K562 (cell line): ENCODE measurements around the gene PHF20. TPM values are rescaled to one million over a fixed set of nuclear protein-coding genes. Genes with fewer than 3 reads are reported as not detected.
"Not testable (repeated sequence)": the region's sequence is repeated elsewhere in the genome, so short reads cannot be mapped to it uniquely, and the experiment has no call there.

Experiments used
- ATAC-seq: fragments of 200-7000 bp; cut with Tn5 transposase; 3 replicates; pipeline ENCODE4 v1.9.1; 2020; ENCODE audit warnings: moderate library complexity
- BruUV-seq: library from RNA; stranded (reverse); fragments of 400-500 nt; replicated peaks from 2 replicates; lab custom pipeline; 2021; lab: Mats Ljungman, UMichigan
- CTCF ChIA-PET: fragments of 300-600 bp; formaldehyde crosslinking; extraction: SDS; loops from one replicate; lab custom pipeline; 2021; ENCODE audit warnings: low intra/inter-chr PET ratio; lab: Yijun Ruan, JAX
- POLR2A ChIA-PET: fragments of 300-600, 350-650 bp; sonication (Branson Sonifier 250); formaldehyde crosslinking; extraction: SDS; loops from one replicate; lab custom pipeline; 2021; ENCODE audit warnings: antibody characterized with exemption, inconsistent platforms; lab: Yijun Ruan, JAX
- DNase-seq, 4 experiments: peaks; one replicate each; pipeline versions ENCODE4 v3.0.0 to v3.0.0-alpha.2; 2011 to 2018; ENCODE audit warnings: low spot score in 3 of 4, mixed read lengths in 3 of 4; ENCODE audit errors: extremely low read depth in 1 of 4
- FAIRE-seq: peaks from 2 replicates; lab custom pipeline; 2011; peaks lifted over from hg19 to GRCh38; lab: Jason Lieb, UNC
- H2AFZ ChIP-seq: 2 replicates; pipeline ENCODE4 v1.6.0; 2011; ENCODE audit warnings: low read depth, low read length, control low read depth, inconsistent platforms
- H3K27ac ChIP-seq: fragments of 200-600 bp; 3 replicates; pipeline ENCODE4 v1.8.0; 2011; ENCODE audit warnings: low read depth, mild to moderate bottlenecking, control low read depth, inconsistent platforms, low read length, moderate library complexity, mixed read lengths; ENCODE audit errors: extremely low read depth
- H3K27me3 ChIP-seq, 2 experiments: fragments of 300-600 bp in 1 of 2; 2 replicates in 1 of 2; 3 replicates in 1 of 2; pipeline versions ENCODE4 v1.6.0 to v1.8.0; 2011; ENCODE audit warnings: inconsistent platforms in 2 of 2, low read length in 2 of 2, mild to moderate bottlenecking in 1 of 2, mixed read lengths in 1 of 2, moderate library complexity in 1 of 2; ENCODE audit not compliant: control insufficient read depth in 2 of 2, insufficient read depth in 2 of 2
- H3K36me3 ChIP-seq: fragments of 300-600 bp; 3 replicates; pipeline ENCODE4 v1.8.0; 2011; ENCODE audit warnings: mild to moderate bottlenecking, low read length, inconsistent platforms; ENCODE audit not compliant: control insufficient read depth, insufficient read depth
- H3K4me1 ChIP-seq, 2 experiments: fragments of 200-600 bp in 1 of 2; replicated peaks in 1 of 2; 2 replicates in 1 of 2; 3 replicates in 1 of 2; pipeline versions ENCODE4 v1.5.1 to v1.8.0; 2011; ENCODE audit warnings: inconsistent platforms in 2 of 2, low read length in 2 of 2, mild to moderate bottlenecking in 1 of 2, mixed read lengths in 1 of 2, moderate library complexity in 1 of 2; ENCODE audit not compliant: control insufficient read depth in 2 of 2, insufficient read depth in 2 of 2
- H3K4me2 ChIP-seq: 2 replicates; pipeline ENCODE4 v1.6.1; 2011; ENCODE audit warnings: low read length, control low read depth, inconsistent platforms, mixed read lengths; ENCODE audit not compliant: insufficient read depth
- H3K4me3 ChIP-seq: fragments of 200-600 bp; sonication (generic), shearing (Covaris generic); 2 replicates; pipeline ENCODE4 v1.5.1; 2016; ENCODE audit warnings: control low read depth, inconsistent platforms
- H3K79me2 ChIP-seq: fragments of 200-600 bp; 3 replicates; pipeline ENCODE4 v1.8.0; 2011; ENCODE audit warnings: low read length, inconsistent platforms; ENCODE audit not compliant: control insufficient read depth, insufficient read depth
- H3K9ac ChIP-seq, 2 experiments: 2 replicates each; pipeline versions ENCODE4 v1.6.0 to v1.6.1; 2011; ENCODE audit warnings: low read depth in 2 of 2, low read length in 2 of 2, control low read depth in 1 of 2, inconsistent platforms in 1 of 2, mild to moderate bottlenecking in 1 of 2, mixed read lengths in 1 of 2; ENCODE audit not compliant: insufficient read depth in 1 of 2
- H3K9me1 ChIP-seq: one replicate; pipeline ENCODE4 v1.6.0; 2011; ENCODE audit warnings: inconsistent platforms, mild to moderate bottlenecking, low read length, moderate library complexity; ENCODE audit not compliant: control insufficient read depth, insufficient read depth
- H3K9me3 ChIP-seq: replicated peaks from 2 replicates; pipeline ENCODE4 v1.5.1; 2011; ENCODE audit warnings: low read depth, low read length, inconsistent platforms; ENCODE audit not compliant: control insufficient read depth, insufficient read depth
- H4K20me1 ChIP-seq: replicated peaks from 2 replicates; pipeline ENCODE4 v1.6.1; 2011; ENCODE audit warnings: low read length, inconsistent platforms, mixed read lengths; ENCODE audit not compliant: control insufficient read depth, insufficient read depth
- MYBL2 ChIP-seq, 2 experiments: fragments of 450-650 bp in 1 of 2; sonication (generic) in 1 of 2; formaldehyde crosslinking in 1 of 2; IDR thresholded peaks; 2 replicates each; pipeline versions ENCODE4 v1.6.1 to v1.8.1; 2017 to 2022; ENCODE audit warnings: borderline replicate concordance in 1 of 2, inconsistent platforms in 1 of 2, low read depth in 1 of 2, mild to moderate bottlenecking in 1 of 2, missing genetic modification reagents in 1 of 2, moderate library complexity in 1 of 2
- WGBS: fragments of 100-300 bp; shearing (Covaris generic); methylation state at CpG from one replicate; pipeline ENCODE4 v1.1.6; 2016; ENCODE audit warnings: low coverage, mixed read lengths; ENCODE audit not compliant: insufficient coverage; ENCODE audit errors: missing lambda C conversion rate; 5-methylcytosine and 5-hydroxymethylcytosine counted together
- in situ Hi-C: fragments of 300-500 bp; cut with MboI; formaldehyde crosslinking; loops from 4 replicates; pipeline ENCODE4 v1.15.0; 2018; ENCODE audit warnings: inconsistent platforms, mixed read lengths
- intact Hi-C: fragments of 100-400 bp; cut with micrococcal nuclease; formaldehyde crosslinking; loops from 2 replicates; pipeline ENCODE4 v1.14.2; 2022
- polyA plus RNA-seq, 8 experiments: library from polyadenylated mRNA; depleted of rRNA in 4 of 8; stranded (reverse) in 5 of 8; unstranded in 3 of 8; fragments of >200 nt; fragmentation: Nextera tagmentation in 2 of 8; fragmentation: Illumina TruSeq in 1 of 8; extraction: Ambion mirVana in 2 of 8; extraction: Trizol in 1 of 8; gene quantifications; 2 replicates each; pipeline versions ENCODE4 v1.2.1 to v1.2.3, GENCODE V29; 2011 to 2014; ENCODE audit warnings: inconsistent platforms in 1 of 8, missing spikeins in 1 of 8
- total RNA-seq, 7 experiments: library from RNA; depleted of rRNA in 6 of 7; stranded (reverse); fragments of >200 nt in 6 of 7; fragmentation: Illumina TruSeq in 2 of 7; extraction: Trizol in 2 of 7; gene quantifications; 2 replicates each; pipeline versions ENCODE4 v1.2.1 to v1.2.3, GENCODE V29; 2011 to 2021; ENCODE audit warnings: low replicate concordance in 1 of 7

The PHF20 gene
- total and polyA plus RNA-seq, 9 of the 15 experiments (the other 6 are each of a cell fraction or from before 2014, with no cell fraction given): 49.9 to 196 (median 70.7) TPM

GRCh38 chr20:35855641-35856040 lies 83.8 kb downstream of the PHF20 start:
- H3K9me3 ChIP-seq, H3K27ac ChIP-seq, ATAC-seq, intact Hi-C loops, BruUV-seq, DNase-seq, H2AFZ ChIP-seq, H4K20me1 ChIP-seq, FAIRE-seq, H3K9ac ChIP-seq, H3K4me3 ChIP-seq, H3K79me2 ChIP-seq, CTCF ChIA-PET, H3K4me1 ChIP-seq, H3K9me1 ChIP-seq, H3K4me2 ChIP-seq, H3K27me3 ChIP-seq, in situ Hi-C loops: not testable (repeated sequence)
- peaks cover 13% of the 10 kb centered on the region; the same call in 2 of the 3 replicates for H3K36me3 ChIP-seq
- 94% methylated on average over 4 of the region's 4 CpGs for WGBS
- POLR2A ChIA-PET: interaction anchor here (1.3 to 3.2 kb wide), 2 partner anchors 12 to 114 kb away, joined by 6 to 11 read pairs; partner anchors contain the start of gene RBM39

DNA sequence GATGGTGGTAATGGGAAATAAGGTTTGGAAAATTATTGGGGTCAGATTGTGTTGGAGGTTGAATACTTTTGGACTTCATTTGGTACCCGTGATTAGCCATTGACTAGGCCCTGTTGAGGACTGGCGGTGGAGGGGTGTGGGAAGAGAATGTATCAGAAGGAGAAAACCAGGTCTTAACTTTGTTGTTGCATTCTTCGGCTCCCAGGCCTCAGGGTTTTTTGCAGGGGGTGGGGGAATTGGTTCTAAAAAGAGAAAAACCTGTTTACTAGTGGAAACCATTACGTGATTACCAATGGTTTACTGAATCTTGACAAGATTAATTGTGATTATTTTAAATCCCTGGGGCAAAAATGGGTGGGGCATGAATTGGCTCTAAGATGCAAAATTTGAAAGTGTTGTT lies 85.1 kb downstream of the PHF20 start:
- no TSS peak for BruUV-seq
- no peak for TF ChIP-seq MYBL2 (IDR thresholded peaks at IDR 0.05; ENCODE audit: low read depth)
- no peak for TF ChIP-seq MYBL2 (CRISPR knock-in tag; IDR thresholded peaks at IDR 0.05; ENCODE audit: borderline replicate concordance)
- TF ChIP-seq, all 486 proteins: peak for 0
- H3K4me2 ChIP-seq: no peak overlapping the region
- no peak for FAIRE-seq
- peaks cover 8% of the 10 kb centered on the region; the same call in 2 of the 3 replicates for H3K36me3 ChIP-seq
- DNase-seq: no peak
- in situ Hi-C loops (no loop called here), intact Hi-C loops (no loop called here)
- H3K4me1 ChIP-seq: peaks cover 0 to 2% of the 10 kb centered on the region in 2 experiments; a peak in 1 of 5 replicates
- H3K9me1 ChIP-seq: no peaks in the 10 kb centered on the region
- H4K20me1 ChIP-seq: no peaks in the 10 kb centered on the region; the same call in 1 of the 2 replicates
- ChIA-PET CTCF (no interaction called here), POLR2A (interaction anchor here (1.3 to 3.2 kb wide), 2 partner anchors 10 to 115 kb away, joined by 6 to 11 read pairs; partner anchors contain the start of gene RBM39)
- no peaks in the 10 kb centered on the region for H3K79me2 ChIP-seq
- ATAC-seq: no peak
- H2AFZ ChIP-seq: no peak overlapping the region
- 75% methylated on average over 4 of the region's 4 CpGs for WGBS
- no peak overlapping the region for H3K27ac ChIP-seq
- no peak overlapping the region for H3K4me3 ChIP-seq
- no peaks in the 10 kb centered on the region for H3K9me3 ChIP-seq
- no peak overlapping the region for H3K9ac ChIP-seq
- H3K27me3 ChIP-seq: no peaks in the 10 kb centered on the region
